ENCODE results near the gene APOA5. TPM values are rescaled to one million over a fixed set of nuclear protein-coding genes. Genes with fewer than 3 reads are reported as not detected.

The APOA5 gene
- total RNA-seq, 4 donors from 2014 or later: not detected

DNA sequence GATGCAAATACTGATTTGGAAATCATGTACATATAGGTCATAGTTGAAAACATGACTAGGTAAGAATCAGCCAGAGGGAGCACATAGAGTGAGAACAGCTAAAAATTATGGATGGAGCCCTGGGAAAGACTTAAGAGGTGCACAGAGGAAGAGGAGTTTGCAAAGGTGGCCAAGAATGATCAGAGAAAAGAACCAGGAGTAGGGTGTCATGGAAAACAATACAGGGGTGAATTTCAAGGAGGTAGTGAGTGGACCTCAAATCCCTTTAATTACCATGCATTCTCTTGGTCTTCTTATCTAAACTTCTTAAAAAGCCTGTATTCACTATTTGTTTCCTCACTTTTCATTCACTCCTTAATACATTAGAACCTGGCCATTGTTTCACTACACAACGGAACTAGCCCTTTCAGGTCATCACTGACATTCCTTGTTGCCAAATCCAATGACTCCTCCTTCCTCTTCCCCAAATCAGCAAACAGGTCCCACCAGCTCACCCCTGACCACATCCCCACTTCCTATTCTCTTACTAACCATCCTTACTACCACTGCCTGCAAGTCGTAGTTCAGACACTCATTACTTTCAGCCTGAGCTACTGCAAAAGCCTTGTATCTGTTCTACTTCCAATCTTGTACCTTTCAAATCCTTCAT is 41.5 kb downstream of the APOA5 start:
- DNase-seq: no peak
- Histone ChIP-seq H3K4me3 (replicated peaks in 1 of 3) (no peak overlapping the region), H3K27ac (no peak overlapping the region), H3K27me3 (no peaks in the 10 kb centered on the region), H3K36me3 (peaks cover 21 to 30% of the 10 kb centered on the region in 2 donors), H3K4me1 (no peaks in the 10 kb centered on the region), H3K9me3 (no peaks in the 10 kb centered on the region)
- TF ChIP-seq, protein P1, sequence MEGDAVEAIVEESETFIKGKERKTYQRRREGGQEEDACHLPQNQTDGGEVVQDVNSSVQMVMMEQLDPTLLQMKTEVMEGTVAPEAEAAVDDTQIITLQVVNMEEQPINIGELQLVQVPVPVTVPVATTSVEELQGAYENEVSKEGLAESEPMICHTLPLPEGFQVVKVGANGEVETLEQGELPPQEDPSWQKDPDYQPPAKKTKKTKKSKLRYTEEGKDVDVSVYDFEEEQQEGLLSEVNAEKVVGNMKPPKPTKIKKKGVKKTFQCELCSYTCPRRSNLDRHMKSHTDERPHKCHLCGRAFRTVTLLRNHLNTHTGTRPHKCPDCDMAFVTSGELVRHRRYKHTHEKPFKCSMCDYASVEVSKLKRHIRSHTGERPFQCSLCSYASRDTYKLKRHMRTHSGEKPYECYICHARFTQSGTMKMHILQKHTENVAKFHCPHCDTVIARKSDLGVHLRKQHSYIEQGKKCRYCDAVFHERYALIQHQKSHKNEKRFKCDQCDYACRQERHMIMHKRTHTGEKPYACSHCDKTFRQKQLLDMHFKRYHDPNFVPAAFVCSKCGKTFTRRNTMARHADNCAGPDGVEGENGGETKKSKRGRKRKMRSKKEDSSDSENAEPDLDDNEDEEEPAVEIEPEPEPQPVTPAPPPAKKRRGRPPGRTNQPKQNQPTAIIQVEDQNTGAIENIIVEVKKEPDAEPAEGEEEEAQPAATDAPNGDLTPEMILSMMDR (IDR thresholded peaks at IDR 0.05): no peak
- no peak for TF ChIP-seq POLR2A (IDR thresholded peaks at IDR 0.05)
- WGBS, 2 donors: 96 to 97% methylated on average over 2 of the region's 2 CpGs
- intact Hi-C loops (cut with DNase I): no loop called here

DNA sequence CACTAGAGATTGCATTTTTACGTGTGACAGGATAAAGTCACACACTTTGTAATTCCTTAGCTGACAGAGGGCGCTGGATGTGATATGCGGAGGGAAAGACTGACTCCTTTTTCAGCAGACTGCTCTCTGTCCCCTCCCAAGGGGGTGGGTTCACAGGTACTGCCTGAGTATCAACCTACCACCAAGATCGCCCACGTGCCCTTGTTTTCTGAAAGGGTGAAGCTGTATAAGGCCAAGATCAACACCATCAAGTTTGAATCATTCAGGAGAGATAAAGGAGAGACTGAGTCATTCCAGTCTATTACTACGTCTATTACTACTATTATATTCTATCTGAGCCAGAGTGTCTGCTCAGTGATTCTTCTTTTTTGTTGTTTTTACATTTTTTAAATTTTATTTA is 49.6 kb downstream of the APOA5 start:
- WGBS, 2 donors: 71 to 81% methylated on average over 6 of the region's 6 CpGs

DNA sequence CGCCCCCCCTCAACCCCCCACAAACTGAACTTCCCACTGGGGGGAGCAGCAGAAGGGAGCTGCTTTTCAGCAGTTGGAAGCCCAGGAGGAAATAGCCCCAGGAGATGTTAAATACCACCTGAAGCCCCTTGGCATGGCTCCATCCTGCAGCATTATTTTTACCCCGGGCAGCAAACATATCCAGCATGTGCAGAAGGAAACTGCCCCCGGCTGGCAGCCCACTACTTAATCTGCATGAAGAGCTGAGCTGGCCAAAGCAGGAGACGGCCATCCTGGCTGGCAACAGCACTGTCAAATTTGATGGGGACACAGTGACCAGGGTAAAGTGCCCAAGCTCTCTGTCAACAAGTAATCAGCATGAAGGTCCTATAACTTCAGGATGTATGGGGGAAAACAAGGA is 50.9 kb downstream of the APOA5 start:
- Histone ChIP-seq H3K9me3 (no peaks in the 10 kb centered on the region), H3K4me1 (peaks cover 11 to 14% of the 10 kb centered on the region in 2 donors), H3K4me3 (replicated peaks in 1 of 3) (no peak overlapping the region), H3K27ac (no peak overlapping the region), H3K36me3 (no peaks in the 10 kb centered on the region), H3K27me3 (no peaks in the 10 kb centered on the region)
- TF ChIP-seq, protein P1 (IDR thresholded peaks at IDR 0.05): no peak
- no peak for TF ChIP-seq POLR2A (IDR thresholded peaks at IDR 0.05)
- intact Hi-C loops (cut with DNase I): no loop called here
- no peak for DNase-seq
- 70 to 80% methylated on average over 4 of the region's 4 CpGs for WGBS, 2 donors

More for the DNA sequence above, 49.6 kb downstream of the APOA5 start:
- no peak overlapping the region for H3K27ac ChIP-seq
- H3K27me3 ChIP-seq: no peaks in the 10 kb centered on the region
- peaks cover 11 to 14% of the 10 kb centered on the region in 2 donors for H3K4me1 ChIP-seq
- DNase-seq: no peak
- peaks cover 3 to 6% of the 10 kb centered on the region in 2 donors for H3K36me3 ChIP-seq
- H3K9me3 ChIP-seq: no peaks in the 10 kb centered on the region
- no peak overlapping the region for H3K4me3 ChIP-seq (replicated peaks in 1 of 3)
- TF ChIP-seq POLR2A (IDR thresholded peaks at IDR 0.05): no peak
- TF ChIP-seq, protein P1 (IDR thresholded peaks at IDR 0.05): no peak
- intact Hi-C loops (cut with DNase I): no loop called here

Other genes with a start within 250 kb of the APOA5 start
- gene BUD13, start 18.9 kb downstream of the APOA5 start, total RNA-seq: 10 to 100 TPM; 15.2 to 18.7 (median 17.8) TPM
- gene ZPR1, start 3.9 kb downstream of the APOA5 start, total RNA-seq: 10 to 100 TPM; 23.5 to 39.5 (median 24.0) TPM
- gene APOA4, start 31.4 kb upstream of the APOA5 start, total RNA-seq: not detected
- not detected for gene APOC3, start 38.0 kb upstream of the APOA5 start, total RNA-seq
- 10 to 100 TPM in 1 of 4 donors, 1 to 10 TPM in 3; 2.2 to 23.2 (median 8.3) TPM for gene APOA1, start 45.7 kb upstream of the APOA5 start, total RNA-seq